HG03095 (cell line): ENCODE measurements around the gene NT5C.

Experiments
- ATAC-seq: cut with Tn5 transposase; IDR thresholded peaks from one replicate; pipeline ENCODE4 v1.9.1; 2021; ENCODE audit warnings: moderate library complexity; ENCODE audit not compliant: unreplicated experiment

The NT5C gene

GRCh38 chr17:75118307-75118706 is 13.2 kb downstream of the NT5C start:
- ATAC-seq, result no peak

- no peak for ATAC-seq
These were observed 14.8 kb downstream of the NT5C start for GRCh38 chr17:75116737-75117136.

- no peak for ATAC-seq
These were observed 16.0 kb downstream of the NT5C start for GRCh38 chr17:75115555-75115954.

DNA sequence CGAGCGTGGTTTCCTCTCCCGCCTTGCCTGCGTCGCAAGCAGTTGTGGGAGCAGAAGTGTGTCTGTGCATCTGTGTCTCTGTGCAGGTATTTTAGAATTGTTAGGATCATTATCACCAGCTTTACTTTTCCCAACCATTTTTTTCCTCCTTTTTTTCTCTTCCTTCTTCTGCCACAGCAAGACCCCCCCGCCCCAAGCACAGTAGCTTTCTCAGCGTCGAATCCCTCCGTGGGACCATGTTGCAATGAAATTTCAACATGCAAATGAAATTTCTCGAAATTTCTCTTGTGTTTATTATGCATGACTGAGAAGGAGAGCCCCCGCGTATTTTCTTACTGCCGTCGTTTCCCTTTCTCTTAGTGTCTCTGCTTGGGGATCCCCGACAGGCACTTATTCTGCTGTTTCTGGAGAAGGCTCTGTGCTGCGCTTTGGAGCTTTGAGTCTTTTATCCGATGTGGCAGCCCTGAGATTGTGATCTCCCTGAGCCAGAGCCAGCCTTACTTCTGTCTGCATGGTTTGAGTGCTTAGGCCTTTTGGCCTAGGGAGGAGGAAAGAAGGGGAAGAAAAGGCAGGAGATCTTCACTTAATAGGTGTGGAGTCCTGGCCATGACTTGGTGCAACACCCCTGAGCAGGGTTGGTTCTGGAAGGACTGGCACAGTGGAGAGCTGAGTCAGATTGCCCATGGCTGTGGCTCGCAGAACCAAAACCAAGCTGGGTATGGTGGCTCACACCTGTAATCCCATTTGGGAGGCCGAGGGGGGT is 16.8 kb downstream of the NT5C start:
- ATAC-seq, result no peak

- no peak for ATAC-seq
These were observed 17.6 kb downstream of the NT5C start for GRCh38 chr17:75113798-75114551.

- ATAC-seq, result no peak
These were observed 19.7 kb downstream of the NT5C start for GRCh38 chr17:75111777-75112335.

GRCh38 chr17:75110234-75110937 is 21.2 kb downstream of the NT5C start:
- no peak for ATAC-seq

GRCh38 chr17:75109407-75110233 is 21.9 kb downstream of the NT5C start, which contains the start of gene ARMC7:
TSS of gene ARMC7 (plus strand) at chr17:75109969. CDS start at chr17:75110289, 320 bp downstream.
- ATAC-seq, result peak; percentile 54

- no peak for ATAC-seq
These were observed 22.5 kb downstream of the NT5C start for GRCh38 chr17:75109046-75109406.

DNA sequence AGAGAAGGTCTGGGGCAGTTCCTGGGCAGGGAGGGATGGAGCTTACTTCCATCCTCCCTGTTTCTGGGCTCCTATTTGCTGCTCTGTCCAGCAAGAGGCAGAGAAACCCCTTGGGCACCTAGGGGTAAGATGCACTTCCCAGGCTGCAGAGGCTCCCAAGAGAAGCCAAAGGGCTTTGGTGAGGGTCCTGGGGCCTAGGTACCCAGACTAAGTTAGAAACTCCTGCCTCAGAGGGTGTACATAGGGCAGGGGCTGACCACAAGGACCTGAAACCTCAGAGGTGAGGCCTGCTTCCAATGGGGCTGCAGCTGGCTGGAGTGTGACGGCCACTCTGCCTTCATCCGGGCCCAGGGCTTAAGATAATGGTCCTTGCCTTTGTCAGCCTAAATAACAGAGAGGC is 23.3 kb downstream of the NT5C start:
- no peak for ATAC-seq

GRCh38 chr17:75105126-75106080 is 26.1 kb downstream of the NT5C start:
- no peak for ATAC-seq

GRCh38 chr17:75103601-75104554 is 27.7 kb downstream of the NT5C start:
- ATAC-seq, result no peak

DNA sequence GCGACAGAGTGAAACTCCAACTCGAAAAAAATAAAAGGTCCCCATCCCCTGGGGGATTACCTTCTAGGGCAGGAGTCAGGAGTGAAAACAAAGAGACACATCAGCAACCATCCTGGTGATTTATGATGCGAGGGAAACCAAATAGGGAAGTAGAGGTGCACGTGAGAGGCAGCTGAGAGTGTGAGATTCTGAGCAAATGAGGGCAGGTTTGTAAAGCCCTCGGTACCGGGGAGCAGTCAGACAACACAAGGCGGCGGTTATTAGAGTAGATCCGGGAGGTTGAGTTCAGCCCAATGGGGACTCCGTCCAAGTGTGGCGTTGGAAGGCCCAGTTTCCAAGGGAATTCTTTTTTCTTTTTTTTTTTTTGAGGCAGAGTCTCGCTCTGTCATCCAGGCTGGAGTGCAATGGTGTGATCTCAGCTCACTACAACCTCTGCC is 29.1 kb downstream of the NT5C start:
- no peak for ATAC-seq

DNA sequence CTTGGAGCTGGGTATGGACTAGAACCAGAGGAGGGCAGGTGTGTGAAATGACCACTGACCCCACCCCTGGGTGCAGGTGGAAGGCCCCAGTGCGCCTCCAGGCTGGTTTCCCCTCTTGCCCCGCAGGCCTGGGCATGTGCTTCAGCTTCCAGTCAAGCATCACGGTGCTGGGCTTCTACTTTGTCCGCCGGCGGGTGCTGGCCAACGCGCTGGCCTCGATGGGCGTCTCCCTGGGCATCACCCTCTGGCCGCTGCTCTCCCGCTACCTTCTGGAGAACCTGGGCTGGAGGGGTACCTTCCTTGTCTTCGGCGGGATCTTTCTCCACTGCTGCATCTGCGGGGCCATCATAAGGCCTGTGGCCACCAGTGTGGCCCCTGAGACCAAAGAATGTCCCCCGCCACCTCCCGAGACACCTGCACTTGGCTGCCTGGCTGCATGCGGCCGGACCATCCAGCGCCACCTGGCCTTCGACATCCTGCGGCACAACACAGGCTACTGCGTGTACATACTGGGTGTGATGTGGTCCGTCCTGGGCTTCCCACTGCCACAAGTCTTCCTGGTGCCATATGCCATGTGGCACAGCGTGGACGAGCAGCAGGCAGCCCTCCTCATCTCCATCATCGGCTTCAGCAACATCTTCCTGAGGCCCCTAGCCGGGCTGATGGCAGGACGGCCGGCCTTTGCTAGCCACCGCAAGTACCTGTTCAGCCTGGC is 31.5 kb downstream of the NT5C start:
- no peak for ATAC-seq

- no peak for ATAC-seq
These were observed 32.7 kb downstream of the NT5C start for GRCh38 chr17:75098861-75099260.

DNA sequence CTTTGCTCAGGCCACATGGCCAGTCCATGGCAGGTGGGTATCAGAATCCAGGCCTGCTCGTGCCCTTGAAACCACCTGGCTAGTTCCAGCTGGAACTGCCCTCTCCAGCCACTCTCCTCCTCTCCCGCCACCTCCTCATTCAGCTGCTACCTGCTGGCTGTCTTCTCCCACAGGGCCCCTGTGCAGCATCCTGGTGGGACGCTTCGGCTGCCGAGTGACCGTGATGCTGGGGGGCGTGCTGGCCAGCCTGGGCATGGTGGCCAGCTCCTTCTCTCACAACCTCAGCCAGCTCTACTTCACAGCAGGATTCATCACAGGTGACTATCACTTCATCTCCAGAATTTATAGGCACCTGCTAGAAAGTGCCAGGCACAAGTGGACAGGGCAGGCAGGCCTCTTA is 33.7 kb downstream of the NT5C start:
- no peak for ATAC-seq

DNA sequence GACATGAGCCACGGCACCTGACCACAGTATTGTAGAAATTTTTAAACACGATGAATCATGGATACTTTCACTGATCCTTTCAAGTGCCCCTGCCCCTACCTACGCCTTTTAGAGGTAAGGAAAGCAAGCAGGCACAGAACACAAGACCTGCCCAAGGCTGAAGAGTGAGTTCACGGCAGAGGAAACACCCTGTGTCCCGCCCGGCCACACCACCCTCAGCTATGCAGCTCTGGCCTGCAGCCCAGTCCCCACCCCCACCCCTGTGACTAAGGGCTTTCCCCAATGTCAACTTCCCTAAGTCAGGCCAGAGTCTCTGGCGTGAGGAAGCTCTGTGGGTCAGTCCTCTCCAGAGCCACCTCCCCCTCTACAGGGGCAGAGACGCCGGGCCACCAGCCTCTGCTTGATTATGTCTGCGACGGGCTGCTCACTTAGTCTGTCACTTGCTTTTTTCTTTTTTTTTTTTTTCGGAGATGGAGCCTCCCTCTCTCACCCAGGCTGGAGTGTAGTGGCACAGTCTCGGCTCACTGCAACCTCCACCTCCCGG is 35.4 kb downstream of the NT5C start:
- no peak for ATAC-seq
